GM12865 (cell line): Measurements from ENCODE around the gene OTOG.

Experiments
- DNase-seq: peaks from one replicate; pipeline ENCODE4 v3.0.0; 2010; ENCODE audit warnings: low read depth
- H3K4me3 ChIP-seq: 2 replicates; pipeline ENCODE4 v1.5.1; 2011; ENCODE audit warnings: mild to moderate bottlenecking, low read depth, low read length, control low read depth
- TF ChIP-seq, protein P1 (sequence below): IDR thresholded peaks from 2 replicates; pipeline ENCODE4 v1.5.1; 2011; ENCODE audit warnings: low read length, control low read depth, low read depth, inconsistent platforms; ENCODE audit not compliant: insufficient read depth; ENCODE audit errors: missing control alignments

Gene OTOG

DNA sequence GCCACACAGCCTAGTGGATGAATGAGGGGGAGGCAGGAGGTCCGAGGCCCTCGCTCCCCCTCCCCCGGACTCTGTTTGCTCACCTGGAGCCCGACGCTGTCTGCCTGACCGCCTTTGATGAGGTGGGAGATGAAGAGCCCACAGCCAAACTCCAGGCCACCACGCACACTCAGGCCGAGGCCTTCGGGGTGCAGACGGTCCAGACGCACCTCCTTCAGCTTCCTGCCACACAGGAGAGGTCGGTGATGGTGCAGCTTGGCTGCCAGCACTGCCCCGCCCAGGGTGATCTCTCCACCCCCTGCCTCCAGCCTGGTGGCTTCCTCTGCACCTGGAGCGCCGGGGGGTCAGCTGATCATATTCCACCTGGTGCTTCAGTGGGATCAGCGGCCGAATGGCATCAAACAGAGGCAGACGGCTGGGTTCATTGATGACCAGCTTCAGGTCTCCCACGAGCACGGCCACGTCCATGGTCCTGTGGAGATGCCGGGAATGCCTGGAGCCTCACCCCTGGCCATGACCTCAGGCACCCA, 15.9 kb upstream of the OTOG start:
- H3K4me3 ChIP-seq: no peak overlapping the region
- TF ChIP-seq, protein P1, sequence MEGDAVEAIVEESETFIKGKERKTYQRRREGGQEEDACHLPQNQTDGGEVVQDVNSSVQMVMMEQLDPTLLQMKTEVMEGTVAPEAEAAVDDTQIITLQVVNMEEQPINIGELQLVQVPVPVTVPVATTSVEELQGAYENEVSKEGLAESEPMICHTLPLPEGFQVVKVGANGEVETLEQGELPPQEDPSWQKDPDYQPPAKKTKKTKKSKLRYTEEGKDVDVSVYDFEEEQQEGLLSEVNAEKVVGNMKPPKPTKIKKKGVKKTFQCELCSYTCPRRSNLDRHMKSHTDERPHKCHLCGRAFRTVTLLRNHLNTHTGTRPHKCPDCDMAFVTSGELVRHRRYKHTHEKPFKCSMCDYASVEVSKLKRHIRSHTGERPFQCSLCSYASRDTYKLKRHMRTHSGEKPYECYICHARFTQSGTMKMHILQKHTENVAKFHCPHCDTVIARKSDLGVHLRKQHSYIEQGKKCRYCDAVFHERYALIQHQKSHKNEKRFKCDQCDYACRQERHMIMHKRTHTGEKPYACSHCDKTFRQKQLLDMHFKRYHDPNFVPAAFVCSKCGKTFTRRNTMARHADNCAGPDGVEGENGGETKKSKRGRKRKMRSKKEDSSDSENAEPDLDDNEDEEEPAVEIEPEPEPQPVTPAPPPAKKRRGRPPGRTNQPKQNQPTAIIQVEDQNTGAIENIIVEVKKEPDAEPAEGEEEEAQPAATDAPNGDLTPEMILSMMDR: no peak

GRCh38 chr11:17531636-17532113, 15.4 kb upstream of the OTOG start:
- no peak for DNase-seq
- TF ChIP-seq, protein P1: no peak

More for the DNA sequence above, 15.9 kb upstream of the OTOG start:
- no peak for DNase-seq

GRCh38 chr11:17532784-17533183, 14.3 kb upstream of the OTOG start:
- no peak overlapping the region for H3K4me3 ChIP-seq
- DNase-seq: no peak
- TF ChIP-seq, protein P1: no peak

More at GRCh38 chr11:17531636-17532113, 15.4 kb upstream of the OTOG start:
- H3K4me3 ChIP-seq: no peak overlapping the region

GRCh38 chr11:17533341-17533740, 13.7 kb upstream of the OTOG start:
- TF ChIP-seq, protein P1: no peak
- H3K4me3 ChIP-seq: no peak overlapping the region
- no peak for DNase-seq

GRCh38 chr11:17533778-17534415, 13.2 kb upstream of the OTOG start:
- no peak for DNase-seq
- no peak overlapping the region for H3K4me3 ChIP-seq
- TF ChIP-seq, protein P1: no peak

GRCh38 chr11:17535488-17535887, 11.6 kb upstream of the OTOG start:
- H3K4me3 ChIP-seq: no peak overlapping the region
- DNase-seq: no peak
- TF ChIP-seq, protein P1: no peak
